Fibroblast of skin of scalp (primary cell): Measurements from ENCODE around the gene KLRF2. TPM values are rescaled to one million over a fixed set of nuclear protein-coding genes. Genes with fewer than 3 reads are reported as not detected.
"Not testable (repeated sequence)": the region's sequence is repeated elsewhere in the genome, so short reads cannot be mapped to it uniquely, and the experiment has no call there.

Experiments
- DNase-seq: peaks from one replicate; pipeline ENCODE4 v3.0.0-alpha.2; 2013
- polyA plus RNA-seq, 2 experiments: library from polyadenylated mRNA; unstranded; fragments of 120-200 nt; gene quantifications; one replicate each; pipeline ENCODE4 v1.2.1, GENCODE V29; 2013; ENCODE audit not compliant: insufficient read length in 2 of 2

KLRF2 gene, protein sequence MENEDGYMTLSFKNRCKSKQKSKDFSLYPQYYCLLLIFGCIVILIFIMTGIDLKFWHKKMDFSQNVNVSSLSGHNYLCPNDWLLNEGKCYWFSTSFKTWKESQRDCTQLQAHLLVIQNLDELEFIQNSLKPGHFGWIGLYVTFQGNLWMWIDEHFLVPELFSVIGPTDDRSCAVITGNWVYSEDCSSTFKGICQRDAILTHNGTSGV
- polyA plus RNA-seq (2013, experiment 1 of 2; ENCODE audit: insufficient read length): not detected
- polyA plus RNA-seq (2013, experiment 2 of 2; ENCODE audit: insufficient read length): not detected

- no peak for DNase-seq
Measured at GRCh38 chr12:9881246-9881645, at the start of gene KLRF2. TSS of gene KLRF2 (plus strand) at chr12:9881489. CDS start at chr12:9881596, 107 bp downstream.

GRCh38 chr12:9831720-9832119, 49.6 kb upstream of the KLRF2 start:
- DNase-seq: no peak

- no peak for DNase-seq
Measured at GRCh38 chr12:9843407-9843806, 37.9 kb upstream of the KLRF2 start.

- DNase-seq: no peak
Measured at GRCh38 chr12:9848899-9849298, 32.4 kb upstream of the KLRF2 start.

- DNase-seq: no peak
Measured at GRCh38 chr12:9851050-9851449, 30.2 kb upstream of the KLRF2 start.

DNA sequence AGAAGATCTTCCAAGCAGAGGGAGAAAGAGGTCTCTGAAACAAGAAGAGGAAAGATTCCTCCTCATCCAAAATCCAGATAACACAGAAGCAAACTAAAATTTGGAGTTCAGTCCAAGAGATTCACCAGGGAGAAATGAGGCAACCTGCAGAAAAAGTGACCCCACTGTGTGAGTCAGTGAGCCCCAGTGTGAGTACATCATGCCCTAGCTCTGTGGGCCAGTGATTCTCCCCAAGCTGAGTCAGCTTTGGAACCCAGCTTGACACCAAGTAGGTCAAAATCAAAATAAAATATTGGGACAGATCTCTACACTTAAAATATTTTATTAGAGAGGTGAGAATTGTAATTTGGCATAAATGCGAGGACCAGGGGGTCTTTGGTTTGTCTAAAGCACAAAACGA, 29.4 kb upstream of the KLRF2 start:
- no peak for DNase-seq

DNA sequence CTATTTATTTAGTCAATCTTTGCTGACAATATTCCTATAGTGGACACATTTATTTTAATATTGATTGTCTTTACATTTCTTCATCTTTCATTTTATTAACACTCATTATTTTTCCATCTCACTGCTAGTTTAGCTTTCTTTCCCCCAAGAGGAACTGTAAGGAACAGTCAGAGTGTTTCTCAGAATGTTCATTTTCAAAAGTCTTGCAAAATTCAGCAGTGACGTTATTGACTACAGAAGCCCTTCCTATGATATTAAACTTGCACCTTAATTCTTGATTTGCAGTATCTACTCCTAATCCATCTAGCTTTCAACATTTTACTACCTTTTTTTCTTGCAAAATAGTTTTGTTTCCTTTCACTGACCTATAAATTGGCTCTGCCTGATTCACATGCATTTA, 25.1 kb upstream of the KLRF2 start:
- no peak for DNase-seq

DNA sequence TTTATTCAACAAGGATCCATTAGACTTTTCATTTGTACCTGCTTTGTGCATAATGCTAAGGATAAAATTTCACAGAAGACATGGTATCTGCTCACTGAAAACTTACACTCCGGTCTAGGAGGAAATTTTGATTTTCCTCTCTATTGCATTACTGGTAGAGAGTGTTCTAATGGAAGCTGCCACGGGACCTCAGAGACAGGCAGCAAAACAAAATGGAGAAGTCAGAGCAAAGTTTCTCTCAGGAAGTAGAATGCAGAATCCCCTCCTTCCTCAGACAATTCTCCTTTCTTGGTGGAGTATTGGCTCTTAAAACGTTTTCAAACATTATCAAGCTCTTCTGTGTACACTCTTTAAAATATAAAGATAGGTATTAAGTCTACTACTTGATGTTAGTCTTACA, 24.4 kb upstream of the KLRF2 start:
- DNase-seq: no peak

GRCh38 chr12:9858135-9858534, 23.2 kb upstream of the KLRF2 start:
- DNase-seq: no peak

DNA sequence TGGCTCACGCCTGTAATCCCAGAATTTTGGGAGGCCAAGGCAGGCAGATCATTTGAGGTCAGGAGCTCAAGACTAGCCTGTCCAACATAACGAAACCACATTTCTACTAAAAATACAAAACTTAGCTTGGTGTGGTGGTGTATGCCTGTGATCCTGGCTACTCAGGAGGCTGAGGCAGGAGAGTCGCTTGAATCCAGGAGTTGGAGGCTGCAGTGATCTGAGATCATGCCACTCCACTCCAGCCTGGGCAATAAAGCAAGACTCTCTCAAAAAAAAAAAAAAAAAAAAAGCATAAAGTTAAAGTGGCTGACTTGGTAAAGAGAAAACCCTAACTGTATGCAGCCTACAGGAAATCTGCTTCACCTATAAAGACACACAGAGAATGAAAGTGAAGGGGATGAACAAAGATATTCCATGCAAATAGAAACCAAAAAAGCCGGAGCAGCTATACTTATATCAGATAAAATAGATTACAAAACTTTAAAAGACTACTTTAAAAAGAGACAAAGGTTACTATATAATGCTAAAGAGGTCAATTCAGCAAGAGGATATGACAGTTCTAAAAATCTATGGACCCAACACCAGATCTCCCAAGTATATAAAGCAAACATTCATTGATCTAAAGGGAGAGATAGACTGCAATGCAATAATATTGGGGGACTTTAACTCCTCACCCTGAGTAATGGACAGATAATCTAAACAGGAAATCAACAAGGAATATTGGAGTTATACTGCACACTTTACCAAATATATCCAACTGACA, 16.2 kb upstream of the KLRF2 start:
- no peak for DNase-seq

DNA sequence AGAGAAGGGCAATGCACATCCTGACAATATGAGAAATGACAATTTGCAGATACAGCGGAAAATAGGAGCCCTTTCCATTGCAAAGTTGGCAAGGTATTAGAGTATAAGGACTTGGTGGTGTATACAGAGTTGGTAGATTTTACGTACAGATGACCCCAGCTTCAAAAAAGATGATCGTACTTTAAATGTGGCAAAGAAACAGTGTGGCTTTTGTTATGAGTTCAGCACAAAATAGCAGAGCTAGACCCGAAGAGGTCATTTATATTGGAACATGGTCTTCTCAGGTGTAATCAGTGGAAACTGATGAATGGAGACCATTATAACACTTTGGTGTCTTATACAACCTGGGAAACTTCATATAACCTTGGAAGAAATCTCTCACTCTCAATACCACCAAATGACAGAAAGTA, 14.4 kb upstream of the KLRF2 start:
- DNase-seq: no peak

DNA sequence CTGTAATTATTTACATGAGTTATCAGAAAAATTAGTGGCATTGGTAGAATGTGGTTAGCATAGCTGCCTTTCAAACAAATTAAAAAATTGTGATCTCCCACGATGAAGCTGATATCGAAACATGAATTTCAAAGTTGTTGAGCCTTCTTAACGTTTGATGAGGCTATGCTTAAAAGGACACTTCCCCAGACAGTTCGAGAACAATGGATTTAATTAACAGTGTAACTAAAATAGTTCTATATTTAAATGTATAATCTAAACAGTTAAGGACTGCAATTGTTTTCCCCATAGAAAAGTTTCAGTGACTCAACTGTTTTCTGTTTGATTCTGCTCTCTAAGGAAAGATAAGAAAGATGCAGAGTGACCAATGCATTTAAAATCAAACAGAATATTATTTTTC, 13.8 kb upstream of the KLRF2 start:
- no peak for DNase-seq

DNA sequence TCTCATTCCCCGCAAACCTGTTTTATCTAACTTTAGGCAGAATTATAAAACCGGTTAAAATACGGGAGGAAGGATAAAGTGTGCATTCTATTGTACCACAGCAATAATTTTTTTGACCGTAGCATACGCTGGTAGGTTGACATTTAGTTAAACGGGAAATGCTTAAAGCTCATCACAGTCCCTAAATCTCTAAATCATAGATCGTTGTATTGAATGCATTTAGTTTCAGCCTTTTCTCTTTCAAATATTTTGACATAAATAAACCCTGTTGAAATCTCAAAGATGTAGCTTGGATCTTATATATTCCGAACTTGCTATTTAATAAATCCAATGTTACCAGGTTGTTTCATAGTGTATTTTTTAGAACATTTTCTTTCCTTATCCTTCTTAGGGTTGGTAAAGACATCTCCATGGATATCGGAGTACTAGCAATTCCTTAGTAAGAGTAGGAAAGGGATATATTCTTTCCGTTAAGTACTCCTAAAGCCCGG, 12.9 kb upstream of the KLRF2 start:
- no peak for DNase-seq

DNA sequence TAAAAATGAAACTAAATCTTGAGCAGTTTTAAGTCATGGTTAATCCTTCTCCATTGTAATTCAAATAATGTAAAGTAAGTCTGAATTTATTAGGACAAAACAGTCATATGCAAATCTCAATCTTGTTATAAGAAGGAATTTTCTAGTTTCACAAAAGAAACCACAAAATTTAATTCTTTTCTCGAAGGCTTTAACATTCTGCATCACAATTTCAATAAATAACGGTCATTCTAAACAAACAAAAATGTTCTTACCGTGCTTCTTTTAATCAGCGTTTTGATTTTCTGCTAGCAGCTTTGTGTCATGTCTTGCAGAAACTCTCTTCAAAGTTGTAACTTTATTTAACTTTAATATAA, 12.4 kb upstream of the KLRF2 start:
- no peak for DNase-seq

DNA sequence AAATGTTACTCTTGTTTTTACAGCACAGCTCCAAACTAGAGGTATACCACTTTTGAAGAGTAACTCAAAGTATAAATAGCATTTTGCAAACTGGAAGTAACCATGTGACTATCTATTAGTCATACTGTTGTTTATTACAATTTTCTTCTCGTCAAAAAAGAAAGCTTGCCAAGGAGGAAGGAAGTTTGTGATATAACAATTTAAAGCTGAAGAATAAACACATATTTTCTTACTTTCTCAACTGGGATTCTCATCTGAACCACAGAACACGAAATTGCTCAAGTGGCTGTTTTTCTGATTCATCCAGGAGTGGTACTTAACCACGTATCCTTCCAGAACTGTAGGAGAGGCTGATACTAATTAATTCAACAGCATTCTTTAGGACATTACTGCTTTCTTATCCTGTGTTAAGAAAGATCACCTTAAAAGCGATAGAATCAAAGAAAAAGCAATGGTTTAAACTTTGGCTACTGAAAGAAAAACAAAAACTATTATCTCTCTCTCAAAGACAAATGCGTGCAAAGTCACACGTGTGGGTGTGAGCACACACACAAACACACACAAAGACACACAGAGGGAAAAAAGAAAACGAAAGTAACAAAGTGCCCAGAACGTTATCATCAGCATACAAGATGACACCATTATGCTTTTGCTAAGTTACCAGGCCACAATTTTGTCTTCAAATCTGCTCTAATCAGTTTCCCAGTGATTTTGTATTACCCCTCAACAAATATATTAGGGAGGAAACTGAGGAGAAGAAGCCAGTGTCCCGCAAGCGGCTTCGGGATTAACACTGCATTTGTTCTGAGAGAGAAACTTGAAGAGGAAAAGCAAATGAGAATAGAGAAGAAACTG, 11.8 kb upstream of the KLRF2 start, which contains the start of gene CLEC2B:
TSS of gene CLEC2B (minus strand) at position 48 of the 855 bp plus-strand sequence.
- peak; percentile 53 for DNase-seq

- peak; percentile 15 for DNase-seq
Measured at GRCh38 chr12:9870286-9870866, 10.9 kb upstream of the KLRF2 start.

DNA sequence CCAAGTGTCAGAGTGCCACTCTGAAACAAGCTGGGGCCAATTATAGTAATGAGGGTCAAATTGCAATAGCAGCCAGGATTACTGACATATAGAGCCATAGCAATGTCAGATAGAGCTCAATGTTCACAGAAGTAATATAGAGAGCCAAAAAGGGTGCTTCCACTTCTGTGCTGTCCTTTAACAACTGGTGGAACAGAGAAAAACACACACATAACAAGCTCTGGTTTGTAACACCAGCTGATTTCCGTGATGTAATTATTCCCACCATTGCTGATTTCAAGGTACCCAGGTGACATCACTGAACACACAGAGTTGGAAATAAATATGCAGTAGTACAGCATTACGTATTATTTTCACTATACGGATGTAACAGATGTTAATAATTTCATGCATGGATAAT, 9.1 kb upstream of the KLRF2 start:
- no peak for DNase-seq

- no peak for DNase-seq
Measured at GRCh38 chr12:9872742-9873141, 8.5 kb upstream of the KLRF2 start.

DNA sequence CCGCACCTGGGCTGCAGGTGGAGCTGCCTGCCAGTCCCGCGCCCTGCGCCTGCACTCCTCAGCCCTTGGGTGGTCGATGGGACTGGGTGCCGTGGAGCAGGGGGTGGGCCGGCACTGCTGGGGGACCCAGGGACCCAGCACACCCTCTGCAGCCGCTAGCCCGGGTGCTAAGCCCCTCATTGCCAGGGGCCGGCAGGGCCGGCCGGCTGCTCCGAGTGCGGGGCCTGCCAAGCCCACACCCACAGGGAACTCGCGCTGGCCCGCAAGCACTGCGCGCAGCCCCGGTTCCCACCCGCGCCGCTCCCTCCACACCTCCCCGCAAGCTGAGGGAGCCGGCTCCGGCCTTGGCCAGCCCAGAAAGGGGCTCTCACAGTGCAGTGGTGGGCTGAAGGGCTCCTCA, 5.2 kb upstream of the KLRF2 start:
- DNase-seq: not testable (repeated sequence)

GRCh38 chr12:9880532-9881078, 684 bp upstream of the KLRF2 start:
- no peak for DNase-seq

DNA sequence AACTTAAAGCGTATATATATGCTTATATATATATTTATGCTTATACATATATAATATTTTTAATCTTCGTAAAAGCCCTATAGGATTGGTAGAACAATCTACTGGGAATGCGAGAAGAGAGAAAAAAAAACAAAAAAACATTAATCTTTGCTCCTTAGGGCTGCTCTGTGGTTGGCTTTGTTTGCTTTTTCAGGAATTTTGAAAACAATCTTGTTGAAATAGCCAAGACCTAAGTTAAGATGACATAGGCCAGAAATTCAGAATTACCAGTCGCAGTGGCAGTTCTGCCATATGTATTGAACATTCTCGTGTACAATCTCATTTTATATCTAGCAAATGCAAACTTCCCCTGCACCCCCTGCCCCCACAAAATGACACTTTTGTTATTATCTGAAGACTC, 699 bp downstream of the KLRF2 start:
- DNase-seq: no peak

DNA sequence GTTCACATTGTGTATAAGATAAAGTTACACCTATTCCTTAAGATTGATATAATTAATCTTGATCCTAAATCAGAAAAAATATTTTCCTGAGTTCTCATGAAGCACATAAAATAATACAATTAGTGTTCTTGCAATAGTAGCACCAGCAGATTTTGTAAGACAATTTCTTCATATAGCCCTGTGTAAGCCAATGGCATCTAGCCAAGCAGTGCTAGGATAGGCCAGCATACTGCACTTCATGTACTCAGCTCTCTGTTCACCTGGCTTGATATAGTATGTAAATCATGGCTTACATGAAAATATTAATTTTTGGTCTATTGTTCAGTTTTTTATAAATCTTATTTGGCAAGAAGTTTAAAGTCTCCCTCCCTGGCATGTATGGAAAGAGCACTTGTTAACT, 1.9 kb downstream of the KLRF2 start:
- no peak for DNase-seq
